HG02798 (cell line): ENCODE results near the gene SPRN.

Experiments
- ATAC-seq: cut with Tn5 transposase; IDR thresholded peaks from one replicate; pipeline ENCODE4 v1.9.1; 2021; ENCODE audit warnings: mild to moderate bottlenecking; ENCODE audit not compliant: unreplicated experiment, poor library complexity

Gene SPRN

GRCh38 chr10:133457100-133457841, 32.8 kb upstream of the SPRN start:
- no peak for ATAC-seq

GRCh38 chr10:133456041-133456951, 31.9 kb upstream of the SPRN start:
- no peak for ATAC-seq

DNA sequence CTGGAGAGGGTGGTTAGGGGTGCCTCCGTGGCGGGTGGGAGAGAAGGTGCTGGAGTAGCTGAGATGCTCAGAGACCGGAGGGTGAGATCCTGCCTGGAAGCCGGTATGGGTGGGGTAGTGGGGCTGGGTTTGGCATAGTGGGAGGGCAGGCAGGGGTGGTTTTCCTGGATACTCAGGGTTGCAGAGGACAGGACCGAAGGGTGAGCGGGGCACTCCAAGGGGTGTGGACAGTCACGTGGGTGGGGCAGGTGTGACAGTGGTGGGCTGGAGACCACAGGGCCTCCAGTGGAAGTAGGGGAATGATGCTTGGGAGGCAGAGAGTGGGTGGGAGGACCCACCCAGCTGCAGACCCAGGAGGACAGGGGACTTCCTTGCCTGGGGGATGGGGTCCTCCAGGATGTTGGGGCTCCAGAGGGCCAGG, 31.2 kb upstream of the SPRN start:
- no peak for ATAC-seq

GRCh38 chr10:133455196-133455595, 30.8 kb upstream of the SPRN start:
- ATAC-seq, result no peak

DNA sequence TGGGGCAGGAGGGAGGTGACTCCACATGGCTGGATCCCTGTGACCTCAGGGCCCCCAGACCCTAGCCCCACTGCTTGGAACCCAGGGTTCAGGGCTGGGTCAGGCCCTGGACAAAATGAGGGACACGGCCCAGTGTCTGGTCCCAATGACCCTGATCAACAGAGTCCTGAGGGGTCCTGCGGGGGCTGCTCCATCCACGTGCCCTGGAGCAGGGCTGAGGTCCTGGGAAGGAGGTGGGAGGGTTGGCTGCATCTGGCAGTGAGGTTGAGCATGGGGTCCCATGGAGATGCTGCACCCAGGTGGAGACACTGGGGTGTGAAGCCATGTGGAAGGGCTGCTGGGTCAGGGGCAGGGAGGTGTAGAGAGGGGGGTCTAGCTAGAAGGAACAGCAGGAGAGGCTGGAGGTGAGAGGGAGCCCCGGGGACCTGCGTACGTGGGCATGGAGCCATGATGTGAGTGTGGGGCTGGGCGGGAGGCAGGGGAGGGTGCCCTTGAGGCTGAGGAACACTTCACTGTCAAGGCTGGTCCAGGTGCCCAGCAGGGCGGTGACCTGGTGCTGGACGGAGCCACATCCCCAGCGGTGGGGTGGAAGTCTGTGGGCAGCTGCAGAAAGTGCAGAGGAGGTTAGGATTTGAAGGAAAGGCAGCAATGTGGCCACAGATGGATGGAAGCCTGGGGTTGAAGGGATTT, 29.9 kb upstream of the SPRN start:
- ATAC-seq, result no peak

DNA sequence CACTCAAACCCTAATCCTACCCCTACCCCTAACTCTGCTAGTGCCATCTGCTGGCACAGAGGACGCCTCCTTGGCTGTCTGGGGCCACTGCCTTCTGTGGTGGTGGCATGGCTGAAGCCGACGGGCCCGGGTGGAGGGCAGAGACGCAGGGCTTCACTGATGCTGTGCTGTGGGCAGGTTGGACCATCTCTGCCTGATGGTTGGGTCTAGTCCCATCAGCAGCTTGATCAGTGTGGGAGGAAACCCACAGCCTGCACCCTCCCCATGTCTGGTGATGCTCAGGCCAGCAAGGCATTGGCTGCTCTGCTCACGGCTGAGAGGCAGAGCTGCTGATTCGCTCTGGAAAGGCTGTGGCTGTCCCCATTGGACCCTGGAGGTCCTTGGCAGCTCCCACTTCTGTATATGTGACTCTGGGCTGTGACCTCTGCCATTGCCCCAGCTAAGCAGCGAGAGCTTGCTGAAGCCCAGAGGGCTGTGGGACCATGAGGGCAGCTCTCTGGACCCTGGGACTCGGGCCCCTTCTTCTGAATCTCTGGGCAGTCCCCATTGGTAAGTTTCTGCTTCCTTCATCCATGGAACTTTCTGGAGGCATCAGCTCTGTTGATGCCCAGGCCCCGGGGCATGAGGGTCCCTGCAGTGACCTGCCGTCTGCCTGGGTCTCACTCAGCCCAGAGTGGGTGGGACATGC, 29.2 kb upstream of the SPRN start, which contains the start of gene SCART1:
Gene SCART1 (plus strand): TSS at position 430 of the 688 bp plus-strand sequence. CDS start 53 bp downstream, at position 483.
- ATAC-seq, result peak; percentile 62

DNA sequence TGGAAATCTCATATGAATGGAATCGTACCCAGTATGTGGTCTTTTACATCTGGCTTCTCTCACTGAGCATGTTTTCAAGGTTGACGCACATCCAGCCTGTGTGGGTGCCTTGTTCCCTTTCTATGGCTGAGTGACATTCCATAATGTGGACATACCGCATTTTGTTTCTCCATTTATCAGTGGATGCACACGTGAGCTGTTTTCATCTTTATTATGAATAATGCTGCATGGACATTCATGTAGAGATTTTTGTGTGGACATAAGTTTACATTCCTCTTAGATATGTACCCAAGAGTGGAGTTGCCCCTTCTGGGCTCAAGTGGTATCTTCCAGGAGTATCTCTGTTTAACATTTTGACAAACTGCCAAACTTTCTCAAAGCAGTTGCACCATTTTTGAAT, 28.0 kb upstream of the SPRN start:
- ATAC-seq, result no peak

- no peak for ATAC-seq
Measured at GRCh38 chr10:133451346-133451745, 26.9 kb upstream of the SPRN start.

DNA sequence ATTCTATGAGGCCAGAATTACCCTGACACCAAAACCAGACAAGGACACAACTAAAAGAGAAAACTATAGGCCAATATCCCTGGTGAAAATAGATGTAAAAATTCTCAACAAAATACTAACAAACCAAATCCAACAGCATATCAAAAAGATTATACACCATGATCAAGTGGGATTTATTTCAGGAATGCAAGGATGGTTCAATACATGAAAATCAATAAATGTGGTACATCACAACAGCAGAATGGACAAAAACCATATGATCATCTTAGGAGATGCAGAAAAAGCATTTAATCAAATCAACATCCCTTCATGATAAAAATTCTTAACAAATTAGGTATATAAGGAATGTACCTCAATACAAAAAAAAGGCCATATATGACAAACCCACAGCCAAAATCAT, 23.7 kb upstream of the SPRN start:
- no peak for ATAC-seq

DNA sequence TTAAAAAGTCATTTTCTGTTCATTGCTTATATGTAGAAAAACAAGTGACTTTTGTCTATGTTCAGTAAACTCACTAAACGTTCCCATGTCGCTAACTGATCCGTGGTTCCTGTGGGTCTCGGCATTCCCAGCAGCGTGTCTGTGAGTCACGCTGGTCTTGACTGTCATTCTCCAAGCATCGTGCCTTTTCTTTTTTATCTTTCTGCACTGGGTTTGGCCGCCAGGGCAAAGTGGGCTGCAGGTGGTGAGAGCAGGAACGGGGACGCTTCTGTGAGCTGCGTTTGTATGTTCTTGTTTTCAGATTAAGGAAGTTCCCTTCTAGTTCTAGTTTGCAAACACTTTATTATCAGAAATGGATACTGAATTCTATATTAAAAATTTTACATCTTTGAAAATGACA, 22.6 kb upstream of the SPRN start:
- no peak for ATAC-seq

GRCh38 chr10:133445751-133446708, 21.6 kb upstream of the SPRN start:
- no peak for ATAC-seq

GRCh38 chr10:133445268-133445732, 20.9 kb upstream of the SPRN start:
- no peak for ATAC-seq

GRCh38 chr10:133444342-133445267, 20.2 kb upstream of the SPRN start:
- no peak for ATAC-seq

- no peak for ATAC-seq
Measured at GRCh38 chr10:133442967-133443924, 18.8 kb upstream of the SPRN start.

- ATAC-seq, result no peak
Measured at GRCh38 chr10:133442191-133442966, 18.0 kb upstream of the SPRN start.

- no peak for ATAC-seq
Measured at GRCh38 chr10:133441780-133442179, 17.4 kb upstream of the SPRN start.
